Measurements from ENCODE around the gene FRMPD2.
"Not testable (repeated sequence)": the region's sequence is repeated elsewhere in the genome, so short reads cannot be mapped to it uniquely, and the experiment has no call there.

FRMPD2 gene

DNA sequence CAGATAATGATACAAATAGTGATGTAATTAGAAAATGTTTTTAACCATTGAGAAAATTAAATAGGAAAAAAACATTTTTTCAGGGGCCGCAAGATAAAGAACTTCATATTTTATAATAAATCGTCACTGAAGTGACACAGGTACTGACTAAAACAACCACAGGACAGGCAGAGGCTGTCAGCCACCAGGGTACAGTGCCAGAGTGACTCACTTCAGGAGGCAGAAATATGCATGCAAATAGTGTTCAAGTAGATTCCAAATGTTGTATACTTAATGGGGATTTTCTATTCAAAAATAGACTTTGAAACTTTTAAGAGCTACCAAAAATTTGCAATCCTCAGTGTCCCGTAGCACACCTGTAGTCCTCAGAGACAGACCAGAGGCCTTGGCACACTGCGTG is 68.6 kb downstream of the FRMPD2 start:
- DNase-seq (ENCODE audit: low read depth in 2 of 2), result no peak

DNA sequence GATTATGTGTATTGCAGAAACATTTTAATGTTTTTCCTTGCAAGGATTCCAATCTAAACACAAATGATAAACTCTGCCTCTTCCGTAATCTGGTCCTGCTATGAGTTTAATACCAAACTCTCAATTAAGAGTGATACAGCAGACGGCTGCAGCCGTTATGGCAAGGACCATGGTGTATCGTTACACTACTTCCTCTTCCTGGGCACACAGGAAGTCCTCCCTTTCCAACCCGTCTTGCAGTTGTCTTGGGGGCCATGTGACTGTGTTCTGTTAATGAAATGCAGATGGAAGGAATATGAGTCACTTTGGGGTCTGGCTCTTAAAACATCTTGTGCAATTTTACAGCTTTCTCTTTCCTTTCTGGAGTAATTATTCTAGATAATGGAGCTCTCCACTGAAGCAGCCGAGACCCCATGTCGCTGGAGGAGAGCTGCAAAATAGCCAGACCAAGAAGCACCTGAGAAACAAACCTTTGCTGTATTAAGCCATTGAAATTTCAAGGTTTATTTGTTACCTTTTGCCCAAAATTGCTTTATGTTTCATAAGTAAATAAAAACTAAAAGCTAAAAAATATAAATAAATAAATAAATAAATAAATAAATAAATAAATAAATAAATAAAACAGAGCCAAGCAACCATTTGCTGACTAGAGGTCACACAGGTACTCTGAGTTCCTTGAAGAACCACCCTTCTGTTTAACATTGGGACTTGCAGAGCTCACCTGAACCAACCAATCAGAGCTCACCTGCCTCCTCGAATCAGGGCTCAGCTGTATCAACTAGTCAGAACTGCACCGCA is 74.7 kb downstream of the FRMPD2 start:
- DNase-seq (ENCODE audit: low read depth in 2 of 2), result no peak

- DNase-seq (ENCODE audit: low read depth in 2 of 2), result no peak
Measured at GRCh38 chr10:48197236-48197899, 77.1 kb downstream of the FRMPD2 start.

- DNase-seq (ENCODE audit: low read depth in 2 of 2), result no peak
Measured at GRCh38 chr10:48195803-48196202, 78.7 kb downstream of the FRMPD2 start.

- no peak for DNase-seq (ENCODE audit: low read depth in 2 of 2)
Measured at GRCh38 chr10:48194830-48195229, 79.7 kb downstream of the FRMPD2 start.

GRCh38 chr10:48193556-48193955 is 80.9 kb downstream of the FRMPD2 start:
- no peak for DNase-seq (ENCODE audit: low read depth in 2 of 2)

- no peak for DNase-seq (ENCODE audit: low read depth in 2 of 2)
Measured at GRCh38 chr10:48192881-48193450, 81.5 kb downstream of the FRMPD2 start.

GRCh38 chr10:48187713-48188485 is 86.6 kb downstream of the FRMPD2 start:
- DNase-seq (ENCODE audit: low read depth in 2 of 2), result no peak

DNA sequence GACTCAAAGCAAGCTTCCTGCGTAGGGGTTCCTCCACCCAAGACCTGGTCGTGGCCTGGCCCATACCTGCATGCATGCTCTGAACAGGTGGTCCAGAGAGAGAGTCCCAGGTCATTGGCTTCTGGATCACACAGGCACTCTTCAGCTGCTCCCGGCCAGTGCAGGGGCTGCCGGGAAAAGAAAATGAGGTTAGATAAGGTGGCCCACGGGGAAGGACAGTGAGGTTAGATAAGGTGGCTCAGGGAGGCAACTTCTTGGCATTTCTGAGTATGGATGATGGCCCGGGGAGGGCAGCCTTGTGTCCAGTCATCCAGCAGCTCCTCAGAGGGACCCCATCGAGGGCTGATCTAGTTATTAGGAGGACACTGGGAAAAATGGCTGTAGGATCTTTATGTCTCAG is 87.4 kb downstream of the FRMPD2 start:
- DNase-seq (ENCODE audit: low read depth in 2 of 2), result no peak

DNA sequence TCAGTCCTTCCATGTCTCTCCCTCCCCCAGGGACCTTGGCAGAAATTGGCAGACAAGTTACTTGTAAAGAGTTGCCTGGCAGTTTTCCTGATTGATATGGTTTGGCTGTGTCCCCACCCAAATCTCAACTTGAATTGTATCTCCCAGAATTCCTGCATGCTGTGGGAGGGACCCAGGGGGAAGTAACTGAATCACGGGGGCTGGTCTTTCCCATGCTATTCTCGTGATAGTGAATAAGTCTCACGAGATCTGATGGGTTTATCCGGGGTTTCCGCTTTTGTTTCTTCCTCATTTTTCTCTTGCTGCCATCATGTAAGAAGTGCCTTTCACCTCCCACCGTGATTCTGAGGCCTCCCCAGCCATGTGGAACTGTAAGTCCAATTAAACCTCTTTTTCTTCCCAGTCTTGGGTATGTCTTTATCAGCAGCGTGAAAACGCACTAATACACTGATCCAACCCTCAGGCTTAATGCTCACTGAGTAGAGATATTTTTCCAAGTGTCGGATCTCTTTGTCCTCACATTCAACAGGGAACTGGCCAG is 88.2 kb downstream of the FRMPD2 start:
- DNase-seq (ENCODE audit: low read depth in 2 of 2), result not testable (repeated sequence)

- no peak for DNase-seq (ENCODE audit: low read depth in 2 of 2)
Measured at GRCh38 chr10:48184224-48184623, 90.3 kb downstream of the FRMPD2 start.

GRCh38 chr10:48172715-48173114 is 101.8 kb downstream of the FRMPD2 start:
- not testable (repeated sequence) for DNase-seq (ENCODE audit: low read depth in 2 of 2)

- DNase-seq (ENCODE audit: low read depth in 2 of 2), result not testable (repeated sequence)
Measured at GRCh38 chr10:48160670-48161069, 113.8 kb downstream of the FRMPD2 start.

DNA sequence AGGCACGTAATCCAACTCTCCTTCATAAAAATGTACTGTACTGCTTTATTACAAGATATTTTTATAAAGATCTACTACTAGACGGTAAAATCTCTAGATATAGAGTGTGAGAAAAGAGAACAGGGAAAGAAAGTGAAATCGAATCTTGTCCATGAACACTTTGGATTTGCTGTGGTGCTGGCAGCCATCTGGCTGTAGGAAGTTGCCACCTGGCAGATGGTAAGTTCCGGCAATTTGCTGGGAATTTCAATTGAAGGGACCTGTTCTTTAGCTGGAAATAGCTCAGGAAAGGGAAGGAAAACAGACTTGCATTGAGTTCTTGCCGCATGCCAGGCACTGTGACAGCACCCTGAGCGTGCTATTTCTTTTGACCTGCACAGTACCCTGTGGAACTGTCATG is 114.3 kb downstream of the FRMPD2 start:
- not testable (repeated sequence) for DNase-seq (ENCODE audit: low read depth in 2 of 2)

- not testable (repeated sequence) for DNase-seq (ENCODE audit: low read depth in 2 of 2)
Measured at GRCh38 chr10:48154211-48155140, 120.0 kb downstream of the FRMPD2 start.

GRCh38 chr10:48147643-48148042 is 126.9 kb downstream of the FRMPD2 start:
- not testable (repeated sequence) for DNase-seq (ENCODE audit: low read depth in 2 of 2)

- DNase-seq (ENCODE audit: low read depth in 2 of 2), result not testable (repeated sequence)
Measured at GRCh38 chr10:48143721-48144642, 130.5 kb downstream of the FRMPD2 start.

DNA sequence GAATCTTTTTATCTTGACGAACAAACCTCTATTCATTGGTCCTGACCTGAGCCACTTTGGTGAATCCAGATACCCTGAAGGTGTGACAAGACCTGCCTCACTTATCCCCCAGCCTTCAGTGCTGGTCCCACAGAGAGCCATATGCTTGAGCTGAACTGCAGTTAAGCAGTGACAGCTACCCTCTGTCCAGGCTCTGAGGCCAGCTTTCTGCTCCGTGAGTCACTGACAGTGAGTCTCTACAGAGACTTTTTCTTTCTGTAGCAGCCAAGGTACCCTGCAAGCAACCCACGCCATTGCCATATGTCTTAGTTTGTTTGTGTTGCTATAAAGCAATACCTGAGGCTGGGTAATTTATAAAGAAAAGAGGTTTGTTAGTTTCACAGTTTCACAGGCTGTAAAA is 133.5 kb downstream of the FRMPD2 start:
- DNase-seq (ENCODE audit: low read depth in 2 of 2), result not testable (repeated sequence)

Data from stimulated activated CD4-positive, alpha-beta T cell treated with anti-CD3 and anti-CD28 coated beads, Interleukin-12 subunit alpha, Interleukin-12 subunit beta, amount 100 ng/mL, for 24 hours (primary cell).